ENCODE data around the gene GIT2. TPM values are rescaled to one million over a fixed set of nuclear protein-coding genes. Genes with fewer than 3 reads are reported as not detected.
"Not testable (repeated sequence)": the region's sequence is repeated elsewhere in the genome, so short reads cannot be mapped to it uniquely, and the experiment has no call there.

GIT2 gene
- total and polyA plus RNA-seq, 2 experiments from 2014 or later, result 26.4 to 42.1 TPM

DNA sequence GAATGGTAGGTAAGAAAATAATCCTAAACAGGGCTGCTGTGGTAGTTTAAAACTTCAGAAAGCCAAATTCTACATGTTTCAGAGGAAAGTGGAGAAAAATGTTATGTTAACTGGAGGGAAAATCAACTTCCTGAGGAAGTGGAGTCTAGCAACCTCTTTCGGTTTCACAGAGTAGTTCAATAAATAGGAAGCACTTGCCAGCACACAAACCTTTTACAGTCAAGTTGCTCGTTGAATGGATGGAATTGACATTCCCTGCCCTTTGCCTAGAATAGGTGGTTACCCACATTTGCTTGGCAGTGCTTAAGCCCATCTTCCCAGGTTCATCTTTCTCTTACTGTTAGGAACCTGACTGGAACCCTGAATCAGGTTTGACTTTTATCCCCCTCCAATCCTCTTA is 19.0 kb upstream of the GIT2 start:
- Histone ChIP-seq H3K4me3 (no peak overlapping the region), H3K79me2 (ENCODE audit: insufficient read depth) (peaks cover 99% of the 10 kb centered on the region), H2AFZ (no peak overlapping the region), H3K36me3 (ENCODE audit: low read depth) (peaks cover 73% of the 10 kb centered on the region), H4K20me1 (ENCODE audit: insufficient read depth) (no peaks in the 10 kb centered on the region; the same call in 1 of the 2 replicates), H3K4me1 (ENCODE audit: insufficient read depth) (peaks cover 10% of the 10 kb centered on the region), H3K9ac (no peak overlapping the region), H3K27ac (no peak overlapping the region), H3K9me2 (ENCODE audit: insufficient read depth) (no peaks in the 10 kb centered on the region), H3F3A (ENCODE audit: insufficient read depth) (0 out of 2 replicates have a peak, but pooled peaks cover 7% of the 10 kb centered on the region), H3K9me3 (ENCODE audit: low read depth) (no peaks in the 10 kb centered on the region), H3K4me2 (ENCODE audit: unreplicated experiment) (no peak overlapping the region), H3K27me3 (replicated peaks; ENCODE audit: insufficient read depth) (no peaks in the 10 kb centered on the region)
- TF ChIP-seq EZH2 (IDR thresholded peaks at IDR 0.05; ENCODE audit: insufficient read depth, poor library complexity, severe bottlenecking), result no peak
- TF ChIP-seq EZH2phosphoT487 (IDR thresholded peaks at IDR 0.05; ENCODE audit: insufficient read depth, low read depth), result no peak
- no peak for DNase-seq
- in situ Hi-C loops (cut with MboI), result no loop called here
- WGBS, 2 experiments (ENCODE audit: low coverage in 1 of 2, low lambda C conversion rate in 2 of 2, missing lambda C conversion rate in 2 of 2), result 78 to 83% methylated on average over 2 of the region's 2 CpGs

DNA sequence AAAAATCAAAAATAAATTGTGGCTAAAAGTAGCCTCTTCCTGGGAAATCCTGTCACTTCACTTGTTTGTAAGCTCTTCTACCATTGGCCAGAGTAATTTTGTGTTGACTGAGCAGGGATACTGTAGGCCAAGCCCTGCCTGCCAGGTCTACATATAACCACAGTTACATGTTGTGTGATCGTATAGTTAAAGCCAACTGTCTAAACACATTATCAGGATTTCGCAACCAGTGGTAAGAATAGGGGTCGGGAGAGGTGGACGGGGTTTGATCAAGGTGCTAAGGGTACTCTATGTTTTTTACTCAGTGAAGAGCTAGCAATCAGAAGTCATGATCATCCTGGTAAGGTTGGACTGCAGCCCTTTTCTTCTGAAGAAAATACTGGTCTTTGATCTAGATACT is 16.5 kb upstream of the GIT2 start:
- WGBS, 2 experiments (ENCODE audit: low coverage in 1 of 2, low lambda C conversion rate in 2 of 2, missing lambda C conversion rate in 2 of 2), result 94 to 96% methylated on average over 4 of the region's 4 CpGs

DNA sequence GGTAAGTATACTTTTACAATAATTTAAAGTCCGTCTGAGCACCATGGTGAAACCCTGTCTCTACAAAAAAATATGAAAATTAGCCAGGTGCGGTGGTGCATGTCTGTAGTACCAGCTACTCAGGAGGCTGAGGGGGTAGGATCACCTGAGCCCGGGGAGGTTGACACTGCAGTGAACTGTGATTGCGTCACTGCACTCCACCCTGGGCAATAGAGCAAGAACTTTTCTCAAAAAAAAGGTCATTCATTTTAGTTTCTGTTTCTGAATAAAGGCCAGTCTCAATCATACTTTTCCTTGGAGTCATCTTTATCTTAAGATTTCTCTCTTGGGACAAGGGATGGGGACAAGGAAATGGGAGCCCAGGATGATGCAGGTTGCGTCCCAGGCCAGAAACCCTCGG is 16.0 kb upstream of the GIT2 start:
- Histone ChIP-seq H3K4me3 (no peak overlapping the region), H3K4me1 (ENCODE audit: insufficient read depth) (peaks cover 10% of the 10 kb centered on the region), H3K36me3 (ENCODE audit: low read depth) (peaks cover 45% of the 10 kb centered on the region), H2AFZ (no peak overlapping the region), H3K9me2 (ENCODE audit: insufficient read depth) (no peaks in the 10 kb centered on the region), H3F3A (ENCODE audit: insufficient read depth) (peaks cover 9% of the 10 kb centered on the region; the same call in 1 of the 2 replicates), H4K20me1 (ENCODE audit: insufficient read depth) (peaks cover 8% of the 10 kb centered on the region; the same call in 1 of the 2 replicates), H3K4me2 (ENCODE audit: unreplicated experiment) (no peak overlapping the region), H3K27ac (peak overlapping the region; percentile 24; the same call in 1 of the 2 replicates), H3K79me2 (ENCODE audit: insufficient read depth) (peaks cover 99% of the 10 kb centered on the region), H3K9ac (no peak overlapping the region), H3K27me3 (replicated peaks; ENCODE audit: insufficient read depth) (no peaks in the 10 kb centered on the region), H3K9me3 (ENCODE audit: low read depth) (no peaks in the 10 kb centered on the region)
- peak; percentile 49 for DNase-seq
- WGBS, 2 experiments (ENCODE audit: low coverage in 1 of 2, low lambda C conversion rate in 2 of 2, missing lambda C conversion rate in 2 of 2), result 90 to 93% methylated on average over 6 of the region's 6 CpGs
- TF ChIP-seq EZH2phosphoT487 (IDR thresholded peaks at IDR 0.05; ENCODE audit: insufficient read depth, low read depth) (no peak), EZH2 (IDR thresholded peaks at IDR 0.05; ENCODE audit: insufficient read depth, poor library complexity, severe bottlenecking) (no peak)
- in situ Hi-C loops (cut with MboI), result no loop called here

More for the DNA sequence above, 16.5 kb upstream of the GIT2 start:
- H3K9me3 ChIP-seq (ENCODE audit: low read depth), result no peaks in the 10 kb centered on the region
- H3K36me3 ChIP-seq (ENCODE audit: low read depth), result peaks cover 50% of the 10 kb centered on the region
- H2AFZ ChIP-seq, result no peak overlapping the region
- H3F3A ChIP-seq (ENCODE audit: insufficient read depth), result peaks cover 9% of the 10 kb centered on the region; the same call in 1 of the 2 replicates
- peaks cover 10% of the 10 kb centered on the region for H3K4me1 ChIP-seq (ENCODE audit: insufficient read depth)
- peaks cover 5% of the 10 kb centered on the region; the same call in 1 of the 2 replicates for H4K20me1 ChIP-seq (ENCODE audit: insufficient read depth)
- H3K27ac ChIP-seq, result peak overlapping the region; percentile 24; the same call in 1 of the 2 replicates
- TF ChIP-seq EZH2 (IDR thresholded peaks at IDR 0.05; ENCODE audit: insufficient read depth, poor library complexity, severe bottlenecking) (no peak), EZH2phosphoT487 (IDR thresholded peaks at IDR 0.05; ENCODE audit: insufficient read depth, low read depth) (no peak)
- H3K9ac ChIP-seq, result no peak overlapping the region
- peaks cover 99% of the 10 kb centered on the region for H3K79me2 ChIP-seq (ENCODE audit: insufficient read depth)
- no peak overlapping the region for H3K4me3 ChIP-seq
- H3K27me3 ChIP-seq (replicated peaks; ENCODE audit: insufficient read depth), result no peaks in the 10 kb centered on the region
- H3K4me2 ChIP-seq (ENCODE audit: unreplicated experiment), result no peak overlapping the region
- H3K9me2 ChIP-seq (ENCODE audit: insufficient read depth), result no peaks in the 10 kb centered on the region
- no peak for DNase-seq
- in situ Hi-C loops (cut with MboI), result no loop called here

DNA sequence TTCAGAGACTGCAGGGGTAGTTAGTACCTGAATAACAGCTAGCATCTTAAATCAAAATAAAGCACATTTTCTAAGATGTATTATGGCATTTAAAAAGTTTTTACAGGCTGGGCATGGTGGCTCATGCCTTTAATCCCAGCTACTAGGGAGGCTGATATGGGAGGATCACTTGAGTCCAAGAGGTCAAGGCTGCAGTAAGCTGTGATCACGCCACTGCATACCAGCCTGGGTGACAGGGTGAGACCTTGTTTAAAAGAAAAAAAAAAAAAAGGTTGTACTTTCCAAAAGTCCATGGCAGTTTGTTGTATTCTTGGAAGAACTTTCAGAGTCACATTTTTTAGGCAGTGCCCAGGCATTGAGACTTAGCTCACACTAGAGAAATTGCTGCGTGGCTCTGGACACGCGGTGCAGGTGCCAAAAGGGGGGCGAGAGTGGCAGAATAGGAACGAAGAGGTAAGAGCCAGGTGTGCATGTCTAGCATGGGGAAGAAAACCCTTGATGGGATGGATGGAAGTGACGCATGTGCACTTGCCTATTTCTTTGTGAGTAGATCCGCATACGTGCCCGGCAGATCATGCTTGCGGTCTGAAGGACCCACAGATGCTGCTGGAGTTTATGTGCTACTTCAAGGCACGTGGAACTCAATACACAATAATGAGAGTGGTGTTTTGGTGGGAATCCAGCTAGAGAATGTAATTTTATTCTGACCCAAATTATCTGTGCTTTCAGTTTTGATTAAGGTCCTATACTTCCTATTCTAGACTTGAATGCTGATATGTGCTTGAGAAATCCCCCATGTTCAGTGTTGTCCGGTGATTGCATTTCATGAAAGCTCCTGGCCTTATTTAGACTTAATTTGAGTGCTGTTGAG is 14.9 kb upstream of the GIT2 start:
- no peak overlapping the region for H2AFZ ChIP-seq
- H3K4me2 ChIP-seq (ENCODE audit: unreplicated experiment), result no peak overlapping the region
- no peak overlapping the region for H3K27ac ChIP-seq
- no peaks in the 10 kb centered on the region for H3K27me3 ChIP-seq (replicated peaks; ENCODE audit: insufficient read depth)
- no peak for TF ChIP-seq EZH2 (IDR thresholded peaks at IDR 0.05; ENCODE audit: insufficient read depth, poor library complexity, severe bottlenecking)
- no peak for TF ChIP-seq EZH2phosphoT487 (IDR thresholded peaks at IDR 0.05; ENCODE audit: insufficient read depth, low read depth)
- H3K9ac ChIP-seq, result no peak overlapping the region
- peaks cover 40% of the 10 kb centered on the region for H3K36me3 ChIP-seq (ENCODE audit: low read depth)
- DNase-seq, result no peak
- peaks cover 10% of the 10 kb centered on the region; the same call in 1 of the 2 replicates for H3F3A ChIP-seq (ENCODE audit: insufficient read depth)
- H3K4me3 ChIP-seq, result no peak overlapping the region
- no peaks in the 10 kb centered on the region for H3K9me2 ChIP-seq (ENCODE audit: insufficient read depth)
- WGBS, 2 experiments (ENCODE audit: low coverage in 1 of 2, low lambda C conversion rate in 2 of 2, missing lambda C conversion rate in 2 of 2), result 98% methylated on average over 13 of the region's 13 CpGs
- H3K79me2 ChIP-seq (ENCODE audit: insufficient read depth), result peaks cover 99% of the 10 kb centered on the region
- H3K9me3 ChIP-seq (ENCODE audit: low read depth), result no peaks in the 10 kb centered on the region
- peaks cover 8% of the 10 kb centered on the region; the same call in 1 of the 2 replicates for H4K20me1 ChIP-seq (ENCODE audit: insufficient read depth)
- peaks cover 10% of the 10 kb centered on the region for H3K4me1 ChIP-seq (ENCODE audit: insufficient read depth)
- in situ Hi-C loops (cut with MboI), result no loop called here

DNA sequence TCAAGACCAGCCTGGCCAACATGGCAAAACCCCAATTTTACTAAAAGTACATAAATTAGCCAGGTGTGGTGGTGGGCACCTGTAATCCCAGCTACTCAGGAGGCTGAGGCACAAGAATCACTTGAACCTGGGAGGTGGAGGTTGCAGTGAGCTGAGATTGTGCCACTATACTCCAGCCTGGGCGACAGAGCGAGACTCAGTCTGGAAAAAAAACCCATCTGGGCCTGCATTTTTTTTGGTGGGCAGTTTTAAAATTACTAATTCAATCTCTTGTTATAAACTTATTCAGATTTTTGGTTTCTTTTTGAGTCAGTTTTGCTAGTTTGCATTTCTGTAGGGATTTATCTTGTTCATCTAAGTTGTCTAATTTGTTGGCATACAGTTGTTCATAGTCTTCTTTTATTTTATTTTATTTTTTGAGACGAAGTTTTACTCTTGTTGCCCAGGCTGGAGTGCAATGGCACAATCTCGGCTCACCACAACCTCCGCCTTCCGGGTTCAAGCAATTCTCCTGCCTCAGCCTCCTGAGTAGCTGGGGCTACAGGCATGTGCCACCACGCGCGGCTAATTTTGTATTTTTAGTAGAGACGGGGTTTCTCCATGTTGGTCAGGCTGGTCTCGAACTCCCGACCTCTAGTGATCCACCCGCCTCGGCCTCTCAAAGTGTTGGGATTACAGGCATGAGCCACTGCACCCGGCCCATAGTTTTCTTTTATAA is 12.7 kb upstream of the GIT2 start:
- H3K27ac ChIP-seq; H3K27me3 ChIP-seq (replicated peaks; ENCODE audit: insufficient read depth); H3K9me2 ChIP-seq (ENCODE audit: insufficient read depth); H3K4me2 ChIP-seq (ENCODE audit: unreplicated experiment); H3K9me3 ChIP-seq (ENCODE audit: low read depth); H4K20me1 ChIP-seq (ENCODE audit: insufficient read depth); H3K4me3 ChIP-seq; H2AFZ ChIP-seq; in situ Hi-C loops (cut with MboI); H3K9ac ChIP-seq; DNase-seq: not testable (repeated sequence)
- H3K4me1 ChIP-seq (ENCODE audit: insufficient read depth), result peaks cover 10% of the 10 kb centered on the region
- peaks cover 28% of the 10 kb centered on the region for H3F3A ChIP-seq (ENCODE audit: insufficient read depth)
- 95 to 97% methylated on average over 15 of the region's 15 CpGs for WGBS, 2 experiments (ENCODE audit: low coverage in 1 of 2, low lambda C conversion rate in 2 of 2, missing lambda C conversion rate in 2 of 2)
- H3K36me3 ChIP-seq (ENCODE audit: low read depth), result peaks cover 33% of the 10 kb centered on the region
- peaks cover 99% of the 10 kb centered on the region for H3K79me2 ChIP-seq (ENCODE audit: insufficient read depth)
